Measurements from ENCODE around the gene KISS1R. TPM values are rescaled to one million over a fixed set of nuclear protein-coding genes. Genes with fewer than 3 reads are reported as not detected.

Gene KISS1R
- total RNA-seq, 1 donor from 2014 or later: 0.92 TPM

DNA sequence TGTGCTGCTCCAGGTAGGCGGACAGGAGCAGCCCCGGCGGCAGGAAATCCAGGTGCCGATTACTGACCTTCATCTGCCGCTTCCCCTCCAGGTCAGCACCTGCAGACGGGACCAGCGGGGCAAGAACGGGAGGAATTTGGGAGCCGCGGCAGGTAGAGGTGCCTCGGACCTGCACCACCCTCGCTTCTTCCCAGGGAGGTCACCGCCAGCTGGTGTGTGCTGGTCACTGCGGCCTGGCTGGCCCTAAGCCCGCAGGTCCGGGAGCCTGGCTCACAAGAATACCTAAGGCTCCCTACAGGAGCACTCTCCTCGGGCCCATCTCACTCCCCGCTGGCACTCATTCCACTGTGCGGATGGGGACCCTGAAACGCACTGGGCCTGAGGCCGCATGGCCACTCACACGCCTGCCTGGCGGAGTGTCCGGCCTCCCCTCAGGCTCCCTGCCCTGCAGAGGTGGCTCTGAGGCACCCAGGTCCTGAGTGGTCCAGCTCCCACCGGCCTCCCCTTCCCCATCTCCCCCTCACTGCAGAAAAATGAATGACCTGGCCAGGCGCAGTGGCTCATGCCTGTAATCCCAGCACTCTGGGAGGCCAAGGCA, 19.6 kb upstream of the KISS1R start:
- TF ChIP-seq, protein P1, sequence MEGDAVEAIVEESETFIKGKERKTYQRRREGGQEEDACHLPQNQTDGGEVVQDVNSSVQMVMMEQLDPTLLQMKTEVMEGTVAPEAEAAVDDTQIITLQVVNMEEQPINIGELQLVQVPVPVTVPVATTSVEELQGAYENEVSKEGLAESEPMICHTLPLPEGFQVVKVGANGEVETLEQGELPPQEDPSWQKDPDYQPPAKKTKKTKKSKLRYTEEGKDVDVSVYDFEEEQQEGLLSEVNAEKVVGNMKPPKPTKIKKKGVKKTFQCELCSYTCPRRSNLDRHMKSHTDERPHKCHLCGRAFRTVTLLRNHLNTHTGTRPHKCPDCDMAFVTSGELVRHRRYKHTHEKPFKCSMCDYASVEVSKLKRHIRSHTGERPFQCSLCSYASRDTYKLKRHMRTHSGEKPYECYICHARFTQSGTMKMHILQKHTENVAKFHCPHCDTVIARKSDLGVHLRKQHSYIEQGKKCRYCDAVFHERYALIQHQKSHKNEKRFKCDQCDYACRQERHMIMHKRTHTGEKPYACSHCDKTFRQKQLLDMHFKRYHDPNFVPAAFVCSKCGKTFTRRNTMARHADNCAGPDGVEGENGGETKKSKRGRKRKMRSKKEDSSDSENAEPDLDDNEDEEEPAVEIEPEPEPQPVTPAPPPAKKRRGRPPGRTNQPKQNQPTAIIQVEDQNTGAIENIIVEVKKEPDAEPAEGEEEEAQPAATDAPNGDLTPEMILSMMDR (conservative IDR thresholded peaks at IDR 0.05; ENCODE audit: low read depth, low read length): peak; percentile 25
- H3K4me3 ChIP-seq (ENCODE audit: low read depth, low read length): no peak overlapping the region
- DNase-seq (ENCODE audit: low read depth): no peak

DNA sequence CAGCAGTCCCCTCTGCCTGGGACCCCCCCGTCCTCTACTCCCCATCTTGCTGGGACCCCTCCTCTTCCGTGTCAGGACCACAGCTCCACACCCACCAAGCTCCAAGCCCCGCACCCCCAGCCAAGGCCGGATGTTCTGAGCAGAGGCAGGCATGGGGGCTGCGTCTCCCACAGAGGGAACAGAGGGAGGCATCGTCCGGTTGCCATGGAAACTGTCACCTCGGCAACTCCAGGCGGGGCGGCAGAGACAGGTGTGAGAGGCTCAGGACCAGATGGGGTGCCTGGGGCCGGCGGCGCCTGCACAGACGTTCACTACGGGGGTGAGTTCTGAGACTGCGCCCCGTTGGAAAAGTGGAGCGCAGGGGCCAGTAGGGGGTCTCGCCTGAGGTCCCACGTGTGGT, 18.5 kb upstream of the KISS1R start:
- no peak for DNase-seq (ENCODE audit: low read depth)
- TF ChIP-seq, protein P1 (conservative IDR thresholded peaks at IDR 0.05; ENCODE audit: low read depth, low read length): no peak
- H3K4me3 ChIP-seq (ENCODE audit: low read depth, low read length): no peak overlapping the region

DNA sequence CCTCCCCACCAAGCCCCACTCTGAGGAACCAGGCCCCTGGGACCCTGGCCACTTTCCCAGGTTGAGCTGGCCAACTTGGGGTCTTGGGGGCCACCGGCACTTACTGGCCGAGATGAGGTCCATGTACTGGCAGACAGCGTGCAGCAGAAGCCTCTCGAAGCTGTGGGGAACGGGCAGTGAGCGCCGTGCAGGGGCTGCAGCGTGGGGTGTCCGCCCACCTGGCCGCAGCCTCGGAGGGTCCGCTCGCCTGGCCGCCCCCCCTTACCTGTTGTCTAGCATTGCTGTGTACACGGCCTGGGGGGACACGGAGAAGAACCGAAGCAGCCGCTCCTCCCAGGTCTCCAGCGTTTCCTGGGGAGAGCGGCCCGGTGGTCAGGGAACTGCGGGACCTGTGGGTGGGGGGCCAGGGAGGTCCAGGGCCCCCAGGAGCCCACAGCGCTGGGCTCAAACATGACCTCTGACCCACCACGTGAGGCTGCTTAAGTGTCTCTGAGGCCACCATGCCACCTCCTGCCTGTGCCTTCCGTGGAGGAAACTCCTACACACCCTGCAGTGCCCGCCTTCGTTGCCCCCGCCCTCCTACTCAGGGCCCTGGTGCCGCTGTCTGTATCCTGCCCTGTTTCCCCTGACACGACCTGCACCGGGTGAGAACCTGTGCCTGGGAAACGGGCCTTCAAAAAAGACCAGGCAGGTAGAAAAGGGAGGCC, 17.6 kb upstream of the KISS1R start:
- no peak overlapping the region for H3K4me3 ChIP-seq (ENCODE audit: low read depth, low read length)
- TF ChIP-seq, protein P1 (conservative IDR thresholded peaks at IDR 0.05; ENCODE audit: low read depth, low read length): no peak
- DNase-seq (ENCODE audit: low read depth): no peak

DNA sequence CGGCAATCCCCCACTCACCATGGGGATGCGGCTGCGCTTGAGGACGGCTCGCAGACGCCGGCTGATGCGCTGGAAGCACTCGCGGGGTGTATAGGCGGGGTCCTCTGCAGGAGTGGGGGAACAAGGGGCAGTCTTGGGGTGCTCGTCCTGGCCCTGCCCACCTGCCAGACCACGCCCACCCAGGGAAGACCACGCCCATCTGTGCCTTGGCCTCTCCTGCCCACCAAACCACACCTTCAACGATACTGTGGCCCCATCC, 17.2 kb upstream of the KISS1R start:
- no peak for DNase-seq (ENCODE audit: low read depth)
- TF ChIP-seq, protein P1 (conservative IDR thresholded peaks at IDR 0.05; ENCODE audit: low read depth, low read length): no peak

DNA sequence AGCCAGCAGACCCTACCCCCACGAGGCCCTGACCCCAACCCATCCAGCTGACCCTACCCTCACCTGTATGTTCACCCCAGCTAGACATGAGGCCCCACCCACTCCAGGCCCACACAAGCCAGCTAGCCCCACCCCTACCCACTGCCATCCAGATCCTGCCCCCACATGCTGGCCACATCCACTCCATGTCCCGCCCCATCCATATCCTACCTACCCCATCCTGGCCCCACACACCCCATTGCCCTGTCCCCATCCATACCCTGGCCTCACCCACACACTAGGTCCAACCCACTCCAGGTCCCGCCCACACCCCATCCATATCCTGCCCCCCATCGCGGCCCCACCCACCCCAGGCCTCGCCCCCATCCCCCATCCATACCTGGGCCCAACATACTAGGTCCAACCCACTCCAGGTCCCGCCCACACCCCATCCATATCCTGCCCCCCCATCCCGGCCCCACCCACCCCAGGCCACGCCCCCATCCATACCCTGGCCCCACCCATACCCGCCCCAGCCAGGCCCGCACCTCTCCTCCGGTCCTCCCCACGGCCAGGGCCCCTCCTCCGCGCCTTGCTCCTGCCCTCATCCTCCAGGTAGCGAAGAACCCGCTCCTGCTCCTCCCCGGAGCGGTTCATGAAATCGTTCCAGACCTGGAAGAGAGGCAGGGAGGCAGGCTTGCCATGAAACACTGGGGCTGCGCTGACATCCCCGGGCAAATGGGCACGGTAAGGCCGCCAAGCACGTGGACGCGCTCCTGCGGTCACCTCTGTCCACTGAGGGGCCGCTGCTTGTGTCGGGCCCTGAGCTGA, 16.6 kb upstream of the KISS1R start:
- TF ChIP-seq, protein P1 (conservative IDR thresholded peaks at IDR 0.05; ENCODE audit: low read depth, low read length): no peak
- no peak for DNase-seq (ENCODE audit: low read depth)
- no peak overlapping the region for H3K4me3 ChIP-seq (ENCODE audit: low read depth, low read length)

More for the DNA sequence above, 17.2 kb upstream of the KISS1R start:
- no peak overlapping the region for H3K4me3 ChIP-seq (ENCODE audit: low read depth, low read length)

DNA sequence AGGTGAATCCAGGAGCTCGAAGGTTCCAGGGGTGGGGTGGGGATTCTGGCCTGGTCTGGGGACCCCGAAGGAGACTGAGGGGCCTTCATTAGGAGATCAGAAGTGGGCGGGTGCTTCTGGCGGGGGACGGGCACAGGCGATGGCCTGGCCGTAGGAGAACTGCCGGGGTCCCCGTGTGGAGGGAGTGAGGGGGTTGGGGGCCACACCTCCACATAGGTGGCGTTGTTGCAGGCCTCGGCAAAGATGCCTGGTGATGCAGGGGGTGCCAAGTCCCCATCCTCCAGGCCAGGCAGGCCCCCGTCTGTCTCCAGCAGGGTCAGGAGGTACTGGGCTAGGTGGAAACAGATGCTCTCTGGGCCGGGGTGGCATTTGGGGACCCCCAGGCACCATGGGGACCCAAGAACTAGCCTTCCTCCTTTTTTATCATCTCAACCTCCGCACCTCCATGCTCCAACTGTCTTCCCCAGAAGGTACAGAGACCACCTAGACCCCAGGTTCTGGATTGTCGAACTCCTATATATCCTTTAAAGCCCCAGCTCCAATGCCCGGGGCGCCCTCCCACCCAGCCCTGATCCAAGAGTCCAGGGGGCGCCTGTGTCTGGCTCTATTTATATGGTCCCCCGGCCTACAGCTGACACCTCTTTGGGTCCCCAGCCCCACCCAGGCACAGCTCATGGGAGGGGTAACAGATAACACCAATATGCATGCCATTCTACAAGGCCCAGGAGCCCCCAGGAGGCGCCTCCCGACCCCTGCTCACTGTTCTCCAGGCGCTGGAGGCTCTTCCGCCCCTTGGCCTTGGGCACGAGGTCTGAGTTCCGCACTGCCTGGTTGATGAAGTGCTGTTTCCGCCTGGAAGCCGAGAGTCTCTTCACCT, 15.7 kb upstream of the KISS1R start:
- TF ChIP-seq, protein P1 (conservative IDR thresholded peaks at IDR 0.05; ENCODE audit: low read depth, low read length): no peak
- H3K4me3 ChIP-seq (ENCODE audit: low read depth, low read length): no peak overlapping the region
- no peak for DNase-seq (ENCODE audit: low read depth)
